Measurements from ENCODE around the gene SERPINA1. TPM values are rescaled to one million over a fixed set of nuclear protein-coding genes. Genes with fewer than 3 reads are reported as not detected.

Gene SERPINA1
- total and polyA plus RNA-seq, 2 of the 13 experiments (the other 11 are each of a cell fraction or from before 2014, with no cell fraction given): 3,266 to 11,015 TPM

GRCh38 chr14:94388384-94389103 lies at the start of gene SERPINA1 (continued):
- TF ChIP-seq TBP (CRISPR knock-in tag; IDR thresholded peaks at IDR 0.05) (0 out of 2 replicates have a peak, but pooled peaks have one; percentile 56), ZNF331 (CRISPR knock-in tag; IDR thresholded peaks at IDR 0.05) (peak; percentile 61; the same call in 1 of the 2 replicates), ZNF720 (CRISPR knock-in tag; IDR thresholded peaks at IDR 0.05) (0 out of 2 replicates have a peak, but pooled peaks have one; percentile 33), ZC3H13 (CRISPR knock-in tag; IDR thresholded peaks at IDR 0.05) (peak; percentile 90; the same call in 1 of the 2 replicates), ZNF546 (CRISPR knock-in tag; conservative IDR thresholded peaks at IDR 0.05) (peak; percentile 85; the same call in 1 of the 2 replicates), CREM (IDR thresholded peaks at IDR 0.05) (peak; percentile 89), CREM (CRISPR knock-in tag; IDR thresholded peaks at IDR 0.05) (no peak), NFE2L2 (IDR thresholded peaks at IDR 0.05; ENCODE audit: low read length) (no peak), MATR3 (CRISPR knock-in tag; IDR thresholded peaks at IDR 0.05) (no peak), SMAD9 (CRISPR knock-in tag; IDR thresholded peaks at IDR 0.05) (no peak), ZNF609 (CRISPR knock-in tag; IDR thresholded peaks at IDR 0.05; ENCODE audit: borderline replicate concordance) (peak; percentile 97), HDAC2 (CRISPR knock-in tag; IDR thresholded peaks at IDR 0.05) (peak; percentile 97), RCOR2 (CRISPR knock-in tag; IDR thresholded peaks at IDR 0.05) (peak; percentile 58; the same call in 1 of the 2 replicates), TFDP2 (CRISPR knock-in tag; IDR thresholded peaks at IDR 0.05) (0 out of 2 replicates have a peak, but pooled peaks have one; percentile 56), UBTF (CRISPR knock-in tag; IDR thresholded peaks at IDR 0.05) (peak; percentile 82), THAP8 (CRISPR knock-in tag; IDR thresholded peaks at IDR 0.05; ENCODE audit: borderline replicate concordance) (peak; percentile 63; the same call in 1 of the 2 replicates), ZNF256 (CRISPR knock-in tag; conservative IDR thresholded peaks at IDR 0.05) (0 out of 2 replicates have a peak, but pooled peaks have one; percentile 23), ZBTB44 (CRISPR knock-in tag; IDR thresholded peaks at IDR 0.05) (peak; percentile 90; the same call in 1 of the 2 replicates), ZNF335 (CRISPR knock-in tag; IDR thresholded peaks at IDR 0.05) (peak; percentile 83; the same call in 1 of the 2 replicates)
